Measurements from ENCODE around the gene EVI2A.

DNA sequence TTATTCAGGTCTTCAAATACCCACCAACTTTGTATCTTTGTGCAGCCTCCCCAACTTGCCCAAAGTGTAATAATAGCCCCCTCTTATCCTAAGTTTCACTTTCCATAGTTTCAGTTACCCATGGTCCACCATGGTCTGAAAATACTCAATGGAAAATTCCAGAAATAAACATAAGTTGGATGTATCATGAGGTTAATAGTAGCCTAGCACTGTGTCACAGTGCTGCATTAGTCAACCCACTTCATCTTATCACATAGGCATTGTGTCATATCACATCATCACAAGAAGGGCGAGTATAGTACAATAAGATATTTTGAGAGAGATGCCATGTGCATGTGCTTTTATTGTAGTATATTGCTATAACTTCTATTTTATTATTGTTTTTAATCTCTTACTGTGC, 46.3 kb downstream of the EVI2A start:
- TF ChIP-seq, protein P1, sequence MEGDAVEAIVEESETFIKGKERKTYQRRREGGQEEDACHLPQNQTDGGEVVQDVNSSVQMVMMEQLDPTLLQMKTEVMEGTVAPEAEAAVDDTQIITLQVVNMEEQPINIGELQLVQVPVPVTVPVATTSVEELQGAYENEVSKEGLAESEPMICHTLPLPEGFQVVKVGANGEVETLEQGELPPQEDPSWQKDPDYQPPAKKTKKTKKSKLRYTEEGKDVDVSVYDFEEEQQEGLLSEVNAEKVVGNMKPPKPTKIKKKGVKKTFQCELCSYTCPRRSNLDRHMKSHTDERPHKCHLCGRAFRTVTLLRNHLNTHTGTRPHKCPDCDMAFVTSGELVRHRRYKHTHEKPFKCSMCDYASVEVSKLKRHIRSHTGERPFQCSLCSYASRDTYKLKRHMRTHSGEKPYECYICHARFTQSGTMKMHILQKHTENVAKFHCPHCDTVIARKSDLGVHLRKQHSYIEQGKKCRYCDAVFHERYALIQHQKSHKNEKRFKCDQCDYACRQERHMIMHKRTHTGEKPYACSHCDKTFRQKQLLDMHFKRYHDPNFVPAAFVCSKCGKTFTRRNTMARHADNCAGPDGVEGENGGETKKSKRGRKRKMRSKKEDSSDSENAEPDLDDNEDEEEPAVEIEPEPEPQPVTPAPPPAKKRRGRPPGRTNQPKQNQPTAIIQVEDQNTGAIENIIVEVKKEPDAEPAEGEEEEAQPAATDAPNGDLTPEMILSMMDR (IDR thresholded peaks at IDR 0.05; ENCODE audit: insufficient read depth, low read length, poor library complexity, severe bottlenecking), result no peak
- TF ChIP-seq EZH2phosphoT487 (conservative IDR thresholded peaks at IDR 0.05; ENCODE audit: low read length), result no peak

All from SU-DHL-6 (cell line).